Measurements from ENCODE around the gene MAST4. TPM values are rescaled to one million over a fixed set of nuclear protein-coding genes. Genes with fewer than 3 reads are reported as not detected.

MAST4 gene
- total and polyA plus RNA-seq, 2 of the 4 experiments (the other 2 are of a cell fraction), result 4.8 to 6.8 TPM

GRCh38 chr5:67003935-67004729 is 407.9 kb downstream of the MAST4 start:
- peak; percentile 84 for ATAC-seq (ENCODE audit: low read depth)
- TF ChIP-seq MAFK (IDR thresholded peaks at IDR 0.05; ENCODE audit: low read depth, low read length) (no peak), USF2 (IDR thresholded peaks at IDR 0.05; ENCODE audit: low read depth, low read length) (no peak), POLR2A (IDR thresholded peaks at IDR 0.05; ENCODE audit: low read depth, low read length) (peak; percentile 79; the same call in 1 of the 2 replicates), MAZ (IDR thresholded peaks at IDR 0.05; ENCODE audit: borderline replicate concordance, low read depth, low read length) (peak; percentile 25; the same call in 1 of the 2 replicates), RFX5 (IDR thresholded peaks at IDR 0.05; ENCODE audit: low read depth, low read length) (no peak), RCOR1 (IDR thresholded peaks at IDR 0.05; ENCODE audit: insufficient replicate concordance, low read length) (no peak), MXI1 (IDR thresholded peaks at IDR 0.05; ENCODE audit: borderline replicate concordance, low read depth, low read length) (no peak), RAD21 (IDR thresholded peaks at IDR 0.05; ENCODE audit: low read length) (peak; percentile 14; the same call in 1 of the 2 replicates), FOS (IDR thresholded peaks at IDR 0.05; ENCODE audit: low read depth, low read length) (no peak), SMC3 (IDR thresholded peaks at IDR 0.05; ENCODE audit: low read depth, low read length) (no peak), BHLHE40 (IDR thresholded peaks at IDR 0.05; ENCODE audit: low read depth, low read length) (peak; percentile 51)
- Histone ChIP-seq H2BK120ac (ENCODE audit: low read depth, low read length) (peak overlapping the region; percentile 91), H4K8ac (ENCODE audit: low read depth in 2 of 2, low read length in 2 of 2) (peak overlapping the region; percentile 83 to 94), H3K14ac (replicated peaks; ENCODE audit: low read depth, low read length) (peak overlapping the region; percentile 98), H2AFZ (replicated peaks; ENCODE audit: low read length, poor library complexity) (peak overlapping the region; percentile 87), H3K79me1 (ENCODE audit: low read depth in 1 of 2, low read length in 2 of 2) (peaks cover 17 to 36% of the 10 kb centered on the region in 2 experiments), H2AK5ac (ENCODE audit: low read depth, low read length) (peak overlapping the region; percentile 47; the same call in 1 of the 2 replicates), H2BK15ac (ENCODE audit: low read depth, low read length) (peak overlapping the region; percentile 76; the same call in 2 of the 3 replicates), H3K9ac (ENCODE audit: low read depth, low read length) (peak overlapping the region; percentile 90), H3K36me3 (ENCODE audit: control insufficient read depth, insufficient read depth, low read length) (no peaks in the 10 kb centered on the region), H3K4ac (ENCODE audit: low read depth, low read length) (peak overlapping the region; percentile 96), H4K20me1 (ENCODE audit: insufficient read depth, low read length) (no peaks in the 10 kb centered on the region), H4K91ac (ENCODE audit: insufficient read depth, low read depth, low read length) (peak overlapping the region; percentile 76), H3K27me3 (ENCODE audit: control insufficient read depth, insufficient read depth, low read length) (no peaks in the 10 kb centered on the region), H4K5ac (ENCODE audit: low read depth, low read length) (peak overlapping the region; percentile 82), H3K4me2 (ENCODE audit: low read depth, low read length) (peak overlapping the region; percentile 97), H2AK9ac (replicated peaks; ENCODE audit: low read depth, low read length, poor library complexity) (peak overlapping the region; percentile 85), H3K23ac (ENCODE audit: low read depth, low read length) (peak overlapping the region; percentile 99), H3K4me3 (ENCODE audit: insufficient read depth, low read depth, low read length) (peak overlapping the region; percentile 54), H3K9me1 (ENCODE audit: insufficient read depth, low read length) (peaks cover 7% of the 10 kb centered on the region), H2BK5ac (ENCODE audit: low read depth, low read length, poor library complexity, severe bottlenecking) (peak overlapping the region; percentile 73), H3K18ac (ENCODE audit: low read depth, low read length) (peak overlapping the region; percentile 58), H3K56ac (ENCODE audit: extremely low read depth, insufficient read depth, low read length) (peak overlapping the region; percentile 91; the same call in 1 of the 2 replicates), H3K9me3 (ENCODE audit: control insufficient read depth, insufficient read depth, low read length) (no peaks in the 10 kb centered on the region), H2BK20ac (ENCODE audit: low read depth, low read length) (peak overlapping the region; percentile 78; the same call in 1 of the 2 replicates), H3K4me1 (ENCODE audit: control insufficient read depth, insufficient read depth, low read length) (peaks cover 6% of the 10 kb centered on the region), H3K27ac (ENCODE audit: insufficient read depth, low read length) (peak overlapping the region; percentile 52)
- CTCF ChIA-PET, result no interaction called here
- intact Hi-C loops (cut with micrococcal nuclease) (loop anchor here (2.0 to 5.0 kb wide), 3 partner anchors 45 to 148 kb away; no protein-coding TSS in a partner anchor), dilution Hi-C loops (cut with HindIII; ENCODE audit: low sequenced_read_pairs, unreplicated experiment) (no loop called here), in situ Hi-C loops (cut with MboI; ENCODE audit: low sequenced_read_pairs) (no loop called here)
- WGBS, 2 experiments (ENCODE audit: extremely low coverage in 2 of 2, insufficient read length in 1 of 2), result 0% methylated on average over 5 of the region's 54 CpGs; no CpG with 5 or more reads in 1 of the 2 experiments
- peak; percentile 88 for DNase-seq
- BruUV-seq (replicated peaks), result no TSS peak
- POLR2A ChIA-PET (ENCODE audit: unreplicated experiment), result interaction anchor here (0.6 kb wide), 1 partner anchor 26 kb away, joined by 3 read pairs; no protein-coding TSS in a partner anchor

Data from IMR-90 (cell line).